Stimulated activated CD8-positive, alpha-beta memory T cell treated with anti-CD3 and anti-CD28 coated beads, Interleukin-7, amount 100 ng/mL, for 48 hours (primary cell): Measurements from ENCODE around the gene PRIM2.
"Not testable (repeated sequence)": the region's sequence is repeated elsewhere in the genome, so short reads cannot be mapped to it uniquely, and the experiment has no call there.

Source experiments
- DNase-seq, 2 donors: peaks; one replicate each; pipeline ENCODE4 v3.0.0-alpha.2; 2020; ENCODE audit warnings: low read depth in 1 of 2; ENCODE audit errors: extremely low read depth in 1 of 2

The PRIM2 gene

GRCh38 chr6:57359766-57360165 is 42.3 kb downstream of the PRIM2 start:
- not testable (repeated sequence) for DNase-seq

DNA sequence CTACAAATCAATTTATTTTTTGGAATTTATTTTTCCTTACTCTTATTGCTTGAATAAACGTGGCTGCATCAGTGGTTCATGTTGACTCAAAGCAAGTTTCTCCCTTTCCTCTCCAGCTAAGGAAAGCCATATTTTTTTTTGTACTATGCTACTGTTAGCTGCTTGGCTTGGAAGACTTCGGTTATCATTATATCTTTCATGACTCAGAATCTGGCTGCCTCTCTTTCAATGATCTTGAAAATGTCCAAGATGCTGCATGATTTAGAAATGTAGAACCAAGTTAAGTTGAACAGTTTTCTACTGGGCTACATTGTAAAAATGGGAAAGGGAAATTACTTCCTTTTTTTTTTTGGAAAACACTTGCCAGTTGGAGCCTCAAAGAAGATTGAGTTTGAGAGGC is 44.9 kb downstream of the PRIM2 start:
- DNase-seq = not testable (repeated sequence)

GRCh38 chr6:57365076-57365583 is 47.7 kb downstream of the PRIM2 start:
- not testable (repeated sequence) for DNase-seq

DNA sequence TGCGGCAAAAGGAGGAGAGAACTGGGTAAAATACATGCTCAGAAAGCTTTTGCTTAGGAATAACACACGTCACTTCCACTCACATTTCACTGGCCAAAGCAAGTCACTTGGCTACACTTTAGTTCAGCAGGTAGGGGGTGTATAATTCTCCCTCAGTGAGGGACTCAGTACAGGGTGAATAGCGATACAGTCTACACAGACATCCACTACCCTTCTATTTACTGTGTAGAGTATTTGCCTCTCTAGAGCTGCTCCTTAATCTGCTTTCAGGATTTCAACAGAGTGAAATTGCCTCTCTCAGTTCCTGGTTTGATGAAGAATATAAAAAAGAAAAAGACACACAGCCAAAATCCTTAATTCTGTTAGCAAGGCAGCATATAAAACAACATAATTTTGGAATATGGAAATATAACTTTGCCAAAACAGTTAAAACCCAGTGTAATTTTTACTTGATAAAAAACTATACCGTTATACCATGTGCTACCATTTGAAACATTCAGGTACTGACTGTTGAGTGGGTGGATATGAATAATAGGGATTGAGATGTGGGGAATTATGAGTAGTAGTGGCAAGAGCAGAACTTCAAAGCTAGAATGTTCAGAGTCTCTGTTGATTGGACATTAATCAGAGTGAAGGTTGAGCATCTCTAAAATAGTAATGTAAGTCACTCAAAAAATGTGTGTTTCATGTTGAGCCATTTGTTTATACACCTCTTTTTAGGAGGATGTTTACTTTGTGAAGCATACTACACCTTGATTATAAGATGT is 51.7 kb downstream of the PRIM2 start:
- not testable (repeated sequence) for DNase-seq

GRCh38 chr6:57371779-57372178 is 54.3 kb downstream of the PRIM2 start:
- DNase-seq = not testable (repeated sequence)

- DNase-seq = not testable (repeated sequence)
Observed at GRCh38 chr6:57374764-57375163, 57.3 kb downstream of the PRIM2 start.

GRCh38 chr6:57376083-57376482 is 58.7 kb downstream of the PRIM2 start:
- not testable (repeated sequence) for DNase-seq

DNA sequence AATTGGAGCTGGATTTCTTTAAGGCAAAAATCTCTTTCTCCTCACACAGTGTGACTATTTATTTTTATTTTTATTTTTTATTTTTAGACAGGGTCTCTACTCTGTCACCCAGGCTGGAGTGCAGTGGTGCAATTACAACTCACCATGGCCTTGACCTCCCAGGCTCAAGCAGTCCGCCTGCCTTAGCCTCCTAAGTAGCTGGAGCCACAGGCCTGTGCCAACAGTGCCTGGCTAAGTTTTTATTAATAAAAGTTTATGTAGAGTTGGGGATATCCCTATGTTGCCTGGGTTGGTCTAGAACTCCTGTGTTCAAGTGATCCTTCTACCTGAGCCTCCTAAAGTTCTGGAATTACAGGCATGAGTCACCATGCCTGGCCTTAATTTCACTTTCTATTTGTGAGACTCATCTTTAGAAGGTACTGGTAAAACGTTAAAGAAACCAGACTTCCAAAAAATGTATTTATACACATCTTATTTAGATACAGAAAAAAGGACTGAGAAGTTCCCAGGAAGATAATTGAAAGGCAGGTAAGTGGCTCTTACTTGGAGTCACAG is 71.7 kb downstream of the PRIM2 start:
- DNase-seq = not testable (repeated sequence)

- not testable (repeated sequence) for DNase-seq
Observed at GRCh38 chr6:57390818-57391217, 73.4 kb downstream of the PRIM2 start.

DNA sequence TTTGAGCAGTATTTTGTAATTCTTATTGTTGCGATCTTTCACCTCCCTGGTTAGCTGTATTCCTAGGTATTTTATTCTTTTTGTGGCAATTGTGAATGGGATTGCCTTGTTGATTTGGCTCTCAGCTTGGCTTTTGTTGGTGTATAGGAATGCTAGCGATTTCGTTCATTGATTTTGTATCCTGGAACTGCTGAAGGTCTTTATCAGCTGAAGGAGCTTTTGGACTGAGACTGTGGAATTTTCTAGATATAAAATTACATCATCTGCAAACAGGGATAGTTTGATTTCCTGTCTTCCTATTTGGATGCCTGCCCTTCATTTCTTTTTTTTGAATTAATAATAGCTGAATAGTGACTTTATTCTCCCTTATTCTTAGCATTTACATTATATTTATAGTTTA is 74.6 kb downstream of the PRIM2 start:
- DNase-seq = not testable (repeated sequence)

DNA sequence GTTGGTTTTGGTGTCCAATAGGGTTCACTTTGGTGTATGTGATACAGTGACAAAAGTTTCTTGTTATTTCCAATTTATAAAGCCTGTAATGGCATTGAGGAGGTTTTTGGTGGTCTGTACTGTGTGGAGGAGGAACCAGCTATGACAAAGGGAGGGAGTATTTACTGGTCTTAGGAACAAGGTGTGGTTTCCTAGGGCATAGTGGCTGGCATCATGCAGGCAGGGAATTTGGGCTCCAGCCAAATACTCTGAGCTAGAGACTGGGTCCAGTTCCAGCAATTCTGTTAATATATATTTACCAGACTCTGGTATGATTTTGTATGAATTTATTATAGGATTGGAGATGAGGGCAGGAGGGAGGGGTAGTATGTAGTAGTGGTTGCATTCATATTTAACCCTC is 101.9 kb downstream of the PRIM2 start:
- not testable (repeated sequence) for DNase-seq

DNA sequence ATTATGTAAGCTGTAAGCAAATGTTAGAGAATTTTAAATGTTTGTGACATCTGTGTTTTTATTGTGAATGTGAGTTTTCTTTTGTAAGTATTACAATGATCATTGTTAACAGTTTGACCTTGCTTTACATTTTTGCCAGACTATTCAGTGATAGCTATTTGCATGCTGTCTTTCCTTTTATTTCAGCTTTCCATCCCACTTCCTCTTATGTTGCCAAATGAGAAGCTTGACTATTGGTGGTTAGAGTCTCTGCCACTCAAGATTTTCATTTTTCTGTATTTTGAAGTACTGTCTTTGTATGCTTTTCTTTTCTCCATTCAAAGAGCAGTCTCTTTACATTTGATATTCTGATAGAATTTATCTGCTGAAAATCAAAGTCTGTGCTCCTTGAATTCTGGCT is 104.1 kb downstream of the PRIM2 start:
- no peak for DNase-seq

GRCh38 chr6:57423468-57423867 is 106.0 kb downstream of the PRIM2 start:
- no peak for DNase-seq

DNA sequence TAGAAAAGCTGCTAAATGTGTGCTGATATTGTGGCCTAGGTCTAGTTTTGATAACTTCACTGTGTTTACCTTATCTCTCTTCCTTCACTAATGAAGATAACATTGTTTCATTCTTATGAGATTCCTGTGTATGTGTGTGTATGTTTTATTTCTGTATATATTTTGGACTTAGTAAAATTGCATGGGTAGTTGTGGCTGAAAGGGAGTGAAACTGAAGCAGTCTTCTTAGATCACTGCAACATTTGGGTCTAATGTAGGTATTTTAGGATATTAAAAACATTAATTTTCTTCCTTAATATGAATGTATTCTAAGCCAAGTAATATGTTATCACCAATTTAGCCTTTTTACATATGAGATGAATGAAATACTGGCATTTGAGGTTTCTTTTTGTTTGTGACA is 114.3 kb downstream of the PRIM2 start:
- not testable (repeated sequence) for DNase-seq

- DNase-seq = no peak
Observed at GRCh38 chr6:57432157-57432556, 114.7 kb downstream of the PRIM2 start.

DNA sequence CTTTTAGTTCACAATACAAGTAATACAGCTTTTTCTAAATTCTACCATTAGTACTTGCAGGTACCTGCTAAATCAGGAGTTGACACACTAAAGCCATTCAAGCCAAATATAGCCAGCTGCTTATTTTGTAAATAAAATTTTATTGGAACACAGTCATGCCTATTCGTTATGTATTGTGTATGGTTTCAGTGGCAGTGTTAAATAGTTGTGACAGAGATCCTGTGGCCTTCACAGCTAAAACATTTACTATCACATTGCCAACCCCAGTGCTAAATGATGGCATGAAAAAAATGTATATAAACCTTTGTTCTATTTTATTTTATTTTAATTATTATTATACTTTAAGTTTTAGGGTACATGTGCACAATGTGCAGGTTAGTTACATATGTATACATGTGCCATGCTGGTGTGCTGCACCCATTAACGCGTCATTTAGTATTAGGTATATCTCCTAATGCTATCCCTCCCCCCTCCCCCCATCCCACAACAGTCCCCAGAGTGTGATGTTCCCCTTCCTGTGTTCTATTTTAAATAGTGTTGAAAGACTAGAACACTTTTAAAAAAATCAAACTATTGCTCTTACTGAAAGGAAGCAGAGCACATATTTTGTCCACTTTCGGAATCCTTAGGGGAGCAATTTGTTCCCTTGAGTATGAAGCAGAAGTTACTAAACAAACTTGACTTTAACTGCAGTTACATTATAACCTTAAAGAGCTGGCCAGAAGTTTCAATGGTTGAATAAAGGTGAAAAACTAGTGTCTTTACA is 115.7 kb downstream of the PRIM2 start:
- no peak for DNase-seq

DNA sequence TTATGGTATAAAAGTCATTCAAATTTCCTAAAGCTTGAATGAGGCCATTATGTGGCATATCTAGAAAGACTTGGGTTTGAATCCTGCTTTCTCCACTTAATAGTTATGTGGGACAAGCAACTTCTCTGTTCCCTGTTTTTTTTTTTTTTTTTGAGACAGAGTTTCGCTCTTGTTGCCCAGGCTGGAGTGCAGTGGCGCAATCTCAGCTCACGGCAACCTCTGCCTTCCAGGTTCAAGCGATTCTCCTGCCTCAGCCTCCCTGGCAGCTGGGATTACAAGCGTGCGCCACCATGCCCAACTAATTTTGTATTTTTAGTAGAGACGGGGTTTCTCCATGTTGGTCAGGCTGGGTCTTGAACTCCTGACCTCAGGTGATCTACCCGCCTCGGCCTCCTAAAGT is 116.4 kb downstream of the PRIM2 start:
- DNase-seq = not testable (repeated sequence)

GRCh38 chr6:57434944-57435343 is 117.5 kb downstream of the PRIM2 start:
- no peak for DNase-seq

DNA sequence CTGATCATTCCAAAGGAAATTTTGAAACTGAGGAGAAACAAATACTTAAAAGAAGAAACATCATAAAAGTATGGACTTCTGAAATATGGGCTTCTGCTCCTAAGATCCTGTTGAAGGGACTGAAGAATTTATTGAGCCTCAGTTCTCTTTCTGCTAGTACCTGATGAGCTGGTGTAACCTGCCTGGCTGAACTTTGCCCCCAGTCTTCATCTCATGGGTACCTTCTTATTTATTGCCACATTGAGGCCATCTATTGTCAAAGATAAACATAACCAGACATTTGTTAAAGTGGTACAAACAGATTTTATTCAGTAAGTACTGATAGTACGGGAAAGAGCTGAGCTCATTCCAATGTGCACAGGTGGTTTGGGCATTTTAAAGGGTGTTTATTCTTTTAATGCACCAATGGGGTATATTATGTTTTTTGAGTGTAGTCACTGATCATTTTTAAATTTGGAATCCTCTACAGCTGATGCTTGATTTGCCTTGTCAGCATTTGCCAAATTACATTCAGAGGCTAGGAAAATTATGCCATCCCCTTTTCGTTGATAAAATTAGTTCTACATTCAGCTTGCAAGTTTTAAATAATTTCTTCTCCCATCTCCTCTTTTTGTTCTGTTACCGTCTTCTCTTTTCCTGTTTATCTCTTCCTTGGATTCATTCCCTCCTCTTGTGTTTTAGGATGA is 118.2 kb downstream of the PRIM2 start:
- no peak for DNase-seq

- DNase-seq = not testable (repeated sequence)
Observed at GRCh38 chr6:57440735-57441134, 123.3 kb downstream of the PRIM2 start.

DNA sequence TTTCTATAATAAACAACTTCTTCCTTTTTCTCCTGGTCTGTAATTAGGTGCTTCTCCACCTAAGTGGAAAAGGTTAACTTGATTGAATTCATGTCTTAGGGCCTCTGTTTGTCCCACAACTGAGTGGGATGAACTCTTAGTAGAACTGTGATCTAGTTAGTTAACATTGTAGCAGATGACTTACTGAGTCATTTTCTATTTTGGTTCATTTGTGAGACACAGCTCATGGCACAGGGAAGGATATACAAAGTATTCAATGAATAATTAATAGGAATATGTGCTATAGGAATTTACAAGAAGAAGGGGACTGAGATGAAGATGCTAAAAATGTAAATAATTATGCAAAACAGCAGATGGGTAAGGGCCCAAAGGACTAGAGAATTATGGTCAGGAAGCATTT is 124.7 kb downstream of the PRIM2 start:
- DNase-seq = not testable (repeated sequence)
